NCI-H2227 (cell line): ENCODE results near the gene SARNP.

Source experiments
- DNase-seq: peaks from one replicate; lab custom pipeline; 2025; ENCODE audit not compliant: unreplicated experiment; lab: John Stamatoyannopoulos, UW

SARNP gene

DNA sequence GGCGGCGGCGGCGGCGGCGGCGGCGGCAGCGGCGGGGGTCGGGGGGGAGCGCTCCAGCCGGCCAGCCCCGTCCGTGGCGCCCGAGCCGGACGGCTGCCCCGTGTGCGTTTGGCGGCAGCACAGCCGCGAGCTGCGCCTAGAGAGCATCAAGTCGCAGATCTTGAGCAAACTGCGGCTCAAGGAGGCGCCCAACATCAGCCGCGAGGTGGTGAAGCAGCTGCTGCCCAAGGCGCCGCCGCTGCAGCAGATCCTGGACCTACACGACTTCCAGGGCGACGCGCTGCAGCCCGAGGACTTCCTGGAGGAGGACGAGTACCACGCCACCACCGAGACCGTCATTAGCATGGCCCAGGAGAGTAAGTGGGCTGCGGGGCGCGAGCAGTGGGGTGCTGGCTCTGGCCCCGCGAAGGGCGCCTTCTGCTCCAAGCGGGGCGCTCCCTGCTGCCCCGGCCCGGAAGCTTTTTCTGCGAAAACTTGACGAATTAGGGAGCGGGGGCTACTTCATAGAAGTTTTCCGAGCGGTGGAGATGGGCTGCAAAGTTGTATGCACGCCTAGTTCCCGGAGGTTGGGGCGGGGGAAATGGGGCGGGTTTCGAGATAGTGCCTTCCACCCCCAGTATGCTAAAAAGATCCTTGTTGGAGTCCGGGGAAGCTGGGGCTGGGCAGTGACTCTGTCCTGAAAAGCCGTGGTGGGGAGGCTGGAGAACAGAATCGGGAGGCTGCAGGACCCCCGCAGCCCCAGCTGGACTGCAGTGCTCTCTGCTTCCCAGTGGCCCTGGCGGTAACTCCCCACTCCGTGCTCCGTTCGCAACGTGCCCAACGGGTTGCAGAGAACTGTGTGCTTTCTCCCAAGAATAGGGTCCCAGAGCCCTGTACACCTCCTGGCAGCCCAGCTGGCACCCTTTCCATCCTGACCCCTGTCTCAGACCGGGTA lies 73.9 kb downstream of the SARNP start:
- DNase-seq: peak; percentile 76

DNA sequence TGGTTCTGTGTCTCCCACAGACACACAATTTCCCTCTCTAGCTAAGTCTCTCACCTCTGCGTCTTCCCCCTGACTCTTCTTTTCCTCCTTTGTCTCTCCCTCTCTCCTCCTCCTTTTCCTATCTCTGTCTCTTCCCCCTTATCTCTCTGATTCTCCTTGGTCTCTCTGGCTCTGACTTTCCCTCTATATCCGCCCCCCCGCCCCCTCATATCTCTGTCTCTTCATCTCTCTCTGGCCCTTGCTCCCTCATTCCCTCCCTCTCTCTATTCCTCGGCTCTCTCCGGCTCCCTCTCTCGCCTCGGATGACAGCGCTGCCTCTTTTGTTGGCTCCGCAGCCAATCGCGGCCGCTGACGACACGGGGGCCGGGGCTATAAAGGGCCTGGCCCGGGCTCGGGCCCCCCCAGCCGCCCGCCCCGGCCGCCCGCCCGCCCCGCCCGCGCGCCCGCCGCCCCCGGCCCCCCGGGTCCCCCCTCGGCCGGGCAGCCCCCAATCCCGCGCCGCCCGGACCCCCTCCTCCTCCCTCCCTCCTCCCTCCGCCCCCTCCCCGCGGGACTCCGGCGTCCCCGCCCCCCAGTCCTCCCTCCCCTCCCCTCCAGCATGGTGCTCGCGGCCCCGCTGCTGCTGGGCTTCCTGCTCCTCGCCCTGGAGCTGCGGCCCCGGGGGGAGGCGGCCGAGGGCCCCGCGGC lies 74.7 kb downstream of the SARNP start, which contains the start of gene GDF11:
Gene GDF11, plus strand, starts transcription at position 404 of the 687 bp plus-strand sequence. Its CDS starts 195 bp downstream, at position 599.
- peak; percentile 85 for DNase-seq

DNA sequence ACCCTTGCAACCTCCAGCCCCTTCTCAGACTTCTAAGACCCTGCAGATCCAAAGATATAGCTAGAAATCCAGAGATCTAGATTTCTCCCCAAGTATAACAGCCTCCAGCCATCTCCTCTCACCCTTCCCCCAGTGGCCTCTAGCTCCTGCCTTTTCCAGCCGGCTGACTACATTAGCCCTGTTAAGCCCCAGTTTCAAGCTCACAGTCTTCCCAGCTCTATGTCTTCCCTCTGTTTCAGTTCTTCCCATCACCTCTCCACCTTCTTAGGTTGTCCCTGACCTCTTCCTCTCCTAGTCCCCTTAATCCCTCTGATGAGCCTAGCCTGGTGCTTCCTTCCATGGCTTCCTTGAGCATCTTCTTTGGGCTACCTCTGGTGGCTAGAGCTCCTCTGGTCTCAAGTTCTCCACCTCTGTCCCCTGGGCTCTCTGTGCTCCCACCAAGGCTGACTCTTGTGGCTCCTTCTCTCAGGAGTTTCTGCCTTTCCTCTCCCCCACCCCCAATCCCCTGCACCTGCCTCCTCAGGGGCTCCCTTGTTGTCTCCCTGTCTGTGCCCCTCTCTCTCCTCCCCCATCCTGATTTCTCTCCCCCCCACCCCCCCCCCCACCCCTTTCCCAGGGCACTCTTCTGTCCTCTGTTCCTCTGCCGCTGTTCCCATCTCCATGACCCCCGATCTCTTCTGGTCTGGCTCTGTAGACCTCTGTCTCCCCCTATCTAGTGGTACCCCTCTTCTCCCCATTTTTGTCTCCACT lies 75.4 kb downstream of the SARNP start:
- no peak for DNase-seq

DNA sequence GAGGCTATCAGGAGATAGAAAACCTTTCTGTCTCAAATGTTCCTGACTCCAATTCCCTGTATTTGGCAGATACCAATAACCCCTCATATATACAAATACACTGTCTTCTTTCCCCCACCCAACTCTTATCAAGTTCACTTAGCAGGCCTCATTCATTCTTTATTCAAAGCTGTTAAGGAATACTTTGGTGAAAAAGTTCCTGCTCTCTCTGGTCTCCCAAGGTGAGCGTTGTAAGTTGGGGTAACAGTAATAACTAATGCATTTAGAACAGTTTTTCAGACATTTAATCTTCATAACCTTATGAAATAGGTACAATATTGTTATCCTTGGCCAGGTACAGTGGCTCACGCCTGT lies 78.5 kb downstream of the SARNP start:
- DNase-seq: no peak

DNA sequence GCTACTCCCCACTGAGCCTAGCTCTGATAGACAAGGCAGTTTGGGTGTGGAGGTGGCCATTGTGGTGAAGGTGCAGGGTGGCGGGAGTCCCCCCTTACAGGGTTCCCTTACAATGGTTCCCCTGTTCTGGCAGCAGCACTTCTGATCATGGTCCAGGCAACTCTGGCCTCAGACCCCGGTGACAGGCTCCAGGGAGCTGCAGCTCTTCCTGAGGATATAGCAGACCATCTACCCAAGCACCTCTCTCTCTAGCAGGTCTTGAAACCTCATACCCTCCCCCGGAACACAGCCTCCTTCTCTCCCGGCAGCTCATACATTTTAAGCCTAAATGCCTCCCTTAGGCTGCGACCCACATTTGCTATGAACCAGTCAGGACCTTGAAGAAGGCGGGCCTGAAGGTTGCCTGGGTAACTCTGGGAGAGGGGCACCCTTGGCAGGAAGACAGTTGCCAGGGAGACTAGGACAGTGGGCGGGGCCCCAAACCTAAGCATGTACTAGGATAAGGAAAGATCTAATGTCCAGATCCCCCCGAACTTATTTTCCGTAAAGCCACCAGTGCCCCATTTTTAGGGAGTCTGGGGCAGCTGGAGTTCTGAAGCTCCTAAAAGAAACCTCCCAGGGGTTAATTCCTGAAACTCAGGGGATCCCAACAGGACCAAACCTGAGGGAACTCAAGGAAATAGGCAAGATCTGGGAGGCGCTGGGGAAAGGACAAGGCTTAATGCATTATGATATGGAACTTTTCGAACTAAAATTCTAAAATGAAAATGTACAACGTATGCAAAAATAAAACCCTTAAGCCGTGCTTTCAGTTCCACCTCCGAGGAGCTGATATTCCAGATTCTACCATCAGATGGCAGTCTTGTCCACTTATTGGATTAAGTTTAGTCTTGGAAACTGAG lies 79.2 kb downstream of the SARNP start:
- DNase-seq: peak; percentile 86

DNA sequence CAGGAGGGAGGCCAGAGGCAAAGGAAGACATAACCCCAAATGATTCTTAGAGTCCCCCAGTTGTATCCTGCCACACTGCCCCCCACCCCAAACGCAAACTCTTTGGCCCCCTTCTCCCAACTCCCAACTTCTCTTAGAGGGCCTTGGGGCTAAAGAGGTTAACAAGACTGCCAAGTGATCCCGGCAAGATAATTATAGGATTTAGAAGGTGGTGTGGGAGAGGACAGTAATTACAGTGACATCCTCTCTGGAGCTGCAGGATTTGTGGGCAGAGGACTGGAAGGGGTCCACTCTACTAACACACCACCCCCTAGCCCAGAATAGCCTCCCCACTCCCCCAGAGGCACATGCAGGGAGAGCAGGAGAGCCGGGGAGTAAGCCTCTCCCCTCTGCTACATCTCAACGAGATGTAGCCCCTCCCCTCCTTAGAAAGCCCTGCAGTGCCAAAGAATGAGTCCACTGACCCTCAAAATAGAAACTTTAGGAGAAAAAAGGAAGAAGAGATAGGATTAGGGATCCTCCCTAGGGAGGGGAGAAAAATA lies 79.9 kb downstream of the SARNP start:
- peak; percentile 71 for DNase-seq

DNA sequence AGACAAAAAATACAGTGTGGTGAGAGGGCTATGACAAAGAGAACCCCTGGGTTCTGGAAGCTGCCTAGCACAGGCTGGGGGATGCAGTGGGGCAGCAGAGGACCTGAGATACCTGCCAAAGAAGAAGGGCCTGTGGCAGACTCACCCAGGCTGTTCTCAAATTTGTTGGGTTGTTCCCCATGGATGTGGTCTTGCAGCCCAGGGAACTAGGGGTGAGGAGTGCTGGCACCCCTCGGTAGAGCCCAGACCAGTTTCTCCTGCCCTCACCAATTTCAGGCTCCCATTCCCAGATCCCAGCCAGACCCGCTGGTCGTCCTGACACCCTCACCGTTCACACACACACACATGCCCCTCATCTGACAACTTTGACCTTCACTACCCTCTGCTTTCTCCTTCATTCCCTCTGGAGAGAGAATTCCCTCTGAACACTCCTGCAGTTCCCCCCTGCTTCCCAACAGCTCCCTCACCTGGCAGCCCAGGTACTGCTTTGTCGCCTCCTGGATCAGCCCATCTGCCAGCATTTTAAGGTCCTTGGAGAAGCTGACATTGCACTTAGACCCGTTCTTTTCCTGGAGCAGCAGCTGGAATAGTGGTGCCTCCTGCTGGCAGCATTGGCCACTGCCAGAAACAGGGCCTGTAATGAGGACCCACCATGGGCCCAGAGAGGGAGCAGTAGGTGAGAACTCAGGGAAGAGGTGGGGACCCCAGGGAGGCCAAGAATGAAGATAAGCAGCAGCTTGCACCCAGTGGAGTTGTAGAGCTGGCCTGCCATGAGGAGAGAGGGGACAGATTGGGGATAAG lies 80.5 kb downstream of the SARNP start:
- DNase-seq: peak; percentile 76

DNA sequence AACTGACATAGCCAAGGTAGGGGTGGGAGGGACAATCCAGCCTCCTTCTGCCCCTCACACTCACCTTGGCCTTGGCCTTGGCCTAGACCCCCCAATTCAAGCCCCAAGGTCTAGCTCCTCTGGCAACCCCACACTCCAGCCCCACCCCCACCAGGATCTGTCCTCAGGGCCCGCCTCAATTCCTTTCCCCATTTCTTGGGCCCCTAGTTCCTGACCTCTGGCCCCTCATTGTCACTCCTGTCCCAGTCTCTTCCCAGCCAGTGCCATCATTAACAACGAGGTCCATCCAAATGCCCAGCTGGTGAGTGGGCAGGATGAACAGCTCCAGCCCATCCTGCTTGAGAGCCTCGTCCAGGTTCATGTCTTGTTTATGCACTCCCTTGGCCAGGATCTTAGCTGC lies 81.4 kb downstream of the SARNP start:
- no peak for DNase-seq

DNA sequence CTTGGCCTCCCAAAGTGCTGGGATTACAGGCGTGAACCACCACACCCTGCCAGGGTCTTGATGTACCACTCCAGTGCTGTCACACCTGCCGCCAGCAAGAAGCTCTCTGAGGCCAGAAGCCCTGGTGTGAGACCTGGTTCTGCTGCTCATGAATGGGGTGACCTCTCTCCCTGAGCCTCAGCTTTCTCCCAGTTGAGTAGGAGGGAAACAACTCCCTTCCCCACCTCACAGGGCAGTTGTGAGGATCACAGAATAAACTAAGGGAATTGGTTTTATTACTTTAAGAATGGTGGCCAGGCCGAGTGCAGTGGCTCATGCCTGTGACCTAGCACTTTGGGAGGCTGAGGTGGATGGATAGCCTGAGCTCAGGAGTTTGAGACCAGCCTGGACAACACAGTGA lies 82.9 kb downstream of the SARNP start:
- DNase-seq: no peak

DNA sequence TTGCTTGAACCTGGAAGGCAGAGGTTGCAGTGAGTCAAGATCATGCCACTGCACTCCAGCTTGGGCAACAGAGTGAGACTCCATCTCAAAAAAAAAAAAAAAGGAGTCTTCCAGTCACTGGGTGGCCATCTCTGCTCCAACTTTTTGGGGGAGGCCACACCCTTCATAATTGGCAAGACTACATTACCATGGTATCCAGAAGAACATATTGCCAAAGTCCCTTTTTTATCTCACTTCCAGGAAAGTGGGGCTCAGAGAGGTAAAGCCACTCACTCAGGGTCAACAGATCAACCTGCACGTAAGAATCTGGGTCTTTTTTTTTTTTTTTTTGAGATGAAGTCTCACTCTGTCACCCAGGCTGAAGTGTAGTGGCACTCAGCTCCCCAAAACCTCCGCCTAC lies 83.7 kb downstream of the SARNP start:
- no peak for DNase-seq

DNA sequence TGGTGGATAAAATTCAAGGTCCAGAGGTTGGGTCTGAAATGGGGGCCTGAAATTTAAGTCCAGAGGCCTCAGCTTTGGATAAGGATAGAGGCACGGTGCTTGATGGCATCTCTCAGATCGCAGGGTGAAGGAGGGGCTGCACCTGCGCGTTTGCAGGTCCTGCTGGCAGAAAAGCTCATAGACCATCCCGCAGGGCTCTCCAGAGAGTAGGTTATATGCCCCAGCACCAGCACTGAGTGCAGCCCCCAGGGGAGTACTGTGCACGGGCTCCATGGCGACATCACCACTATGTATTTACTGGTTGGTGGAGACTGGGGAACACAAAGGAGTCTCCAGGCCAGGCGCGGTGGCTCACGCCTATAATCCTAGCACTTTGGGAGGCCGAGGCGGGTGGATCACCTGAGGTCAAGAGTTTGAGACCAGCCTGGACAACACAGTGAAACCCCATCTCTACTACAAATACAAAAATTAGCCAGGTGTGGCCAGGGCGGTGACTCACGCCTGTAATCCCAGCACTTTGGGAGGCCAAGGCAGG lies 84.4 kb downstream of the SARNP start:
- DNase-seq: no peak

DNA sequence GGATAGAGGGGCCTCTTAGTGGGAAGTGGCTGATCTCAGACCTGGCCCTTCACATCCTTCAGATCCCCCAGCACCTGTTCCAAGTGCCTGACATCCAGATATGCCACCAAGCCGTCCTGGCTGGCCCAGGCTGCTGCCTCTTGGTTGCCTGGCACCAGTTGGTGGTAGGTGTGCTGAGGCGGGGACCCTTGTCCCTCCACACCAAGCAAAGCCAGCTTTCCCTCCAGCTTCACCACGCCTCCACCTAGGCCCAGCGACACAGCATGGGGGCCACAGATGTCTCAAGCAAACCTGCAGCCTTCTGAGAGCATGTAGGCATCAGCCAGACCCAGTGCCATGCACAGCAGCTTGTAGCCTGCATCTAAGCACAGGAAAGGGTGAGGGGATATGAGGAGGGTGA lies 85.2 kb downstream of the SARNP start:
- DNase-seq: no peak

DNA sequence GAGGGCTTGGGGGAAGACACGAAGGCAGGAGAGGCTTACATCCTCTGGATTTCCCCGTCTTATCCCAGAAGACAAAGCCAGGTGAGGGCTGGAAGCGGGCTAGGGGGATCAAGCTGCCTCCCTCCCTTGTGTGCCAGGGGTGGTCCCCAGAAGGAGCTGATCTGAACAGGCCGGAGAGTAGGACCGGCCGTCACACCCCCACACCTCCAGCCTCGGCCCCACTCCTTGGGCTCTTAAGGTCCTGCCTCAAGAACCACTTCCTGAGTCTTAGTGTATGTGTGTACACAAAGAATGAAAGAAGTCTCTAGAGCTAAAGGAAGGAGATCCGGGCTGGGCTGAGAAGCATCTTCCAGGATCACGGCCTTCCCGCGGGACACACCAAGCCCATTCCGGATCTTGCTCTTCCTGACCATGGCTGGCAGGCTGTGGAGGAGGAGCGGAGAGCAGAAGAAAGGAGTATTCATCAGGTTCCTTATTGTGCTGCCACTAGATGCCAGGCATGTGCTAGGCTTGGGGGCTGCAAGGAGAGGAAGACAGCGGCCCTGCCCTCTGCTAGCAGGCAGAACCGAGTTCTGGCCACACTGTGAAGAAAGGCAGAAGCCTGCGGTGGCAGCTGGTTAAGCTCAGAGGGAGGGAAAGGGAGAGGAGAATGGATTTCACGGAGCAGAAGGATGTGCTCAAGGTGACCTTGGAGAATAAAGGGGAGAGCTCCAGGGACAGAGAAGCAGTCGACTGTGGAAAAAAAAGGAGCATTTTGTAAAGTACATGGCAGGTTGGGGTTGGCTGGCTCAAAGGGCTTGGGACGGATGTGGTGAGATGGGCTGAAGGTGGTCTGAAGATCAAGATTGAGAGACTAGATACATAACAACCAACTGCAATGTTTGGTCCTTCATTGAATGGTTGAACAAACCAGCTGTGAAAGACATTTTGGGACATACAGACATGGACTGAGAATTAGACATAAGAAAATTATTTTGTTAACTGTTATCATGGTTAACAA lies 87.4 kb downstream of the SARNP start:
- peak; percentile 56 for DNase-seq

DNA sequence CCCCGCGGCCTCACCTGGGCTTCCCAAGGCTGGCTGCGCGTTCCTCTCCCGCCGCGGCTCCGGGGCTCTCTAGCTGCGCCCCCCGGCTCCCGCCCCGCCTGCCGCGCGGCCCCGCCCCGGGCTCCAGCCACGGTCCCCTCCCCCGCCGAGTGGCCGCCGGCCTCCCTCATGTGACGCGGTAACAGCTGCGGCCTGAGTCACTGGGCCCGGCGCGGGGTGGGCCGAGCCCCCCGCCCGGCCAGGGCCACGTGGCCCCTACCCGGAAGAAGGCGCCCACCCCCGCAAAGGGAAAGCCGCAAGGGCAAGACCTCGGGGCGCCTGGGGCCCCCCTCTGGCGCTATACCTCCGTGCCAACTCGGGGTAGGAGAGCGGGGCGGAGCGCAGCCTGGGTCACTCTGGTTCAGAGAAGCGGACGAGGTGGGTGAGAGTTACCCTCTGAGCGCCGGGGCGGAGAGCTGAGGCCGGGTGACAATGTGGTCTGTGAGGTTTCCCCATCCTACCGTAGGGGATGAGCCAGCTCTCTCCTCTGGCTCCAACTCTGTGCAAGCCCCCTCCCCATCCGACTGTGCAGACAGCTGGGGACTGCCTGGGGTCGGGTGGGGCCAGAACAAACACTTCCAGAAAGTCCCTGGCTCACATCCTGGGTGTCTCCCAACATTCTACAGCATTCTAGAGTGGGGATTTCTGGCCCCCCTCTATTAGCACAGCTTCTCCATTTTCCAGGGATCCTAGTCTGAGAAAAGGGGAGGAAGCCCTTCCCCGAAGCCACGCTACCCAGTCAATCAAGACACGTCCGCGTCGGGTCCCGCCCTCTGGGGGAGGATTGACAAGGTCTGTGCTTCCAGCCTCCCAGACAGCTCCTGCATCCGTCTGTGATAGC lies 88.3 kb downstream of the SARNP start, which contains the start of gene CD63:
Gene CD63, minus strand, starts transcription at position 71 of the 880 bp plus-strand sequence. CDS start 668 bp downstream, outside the sequence.
- DNase-seq: peak; percentile 89

DNA sequence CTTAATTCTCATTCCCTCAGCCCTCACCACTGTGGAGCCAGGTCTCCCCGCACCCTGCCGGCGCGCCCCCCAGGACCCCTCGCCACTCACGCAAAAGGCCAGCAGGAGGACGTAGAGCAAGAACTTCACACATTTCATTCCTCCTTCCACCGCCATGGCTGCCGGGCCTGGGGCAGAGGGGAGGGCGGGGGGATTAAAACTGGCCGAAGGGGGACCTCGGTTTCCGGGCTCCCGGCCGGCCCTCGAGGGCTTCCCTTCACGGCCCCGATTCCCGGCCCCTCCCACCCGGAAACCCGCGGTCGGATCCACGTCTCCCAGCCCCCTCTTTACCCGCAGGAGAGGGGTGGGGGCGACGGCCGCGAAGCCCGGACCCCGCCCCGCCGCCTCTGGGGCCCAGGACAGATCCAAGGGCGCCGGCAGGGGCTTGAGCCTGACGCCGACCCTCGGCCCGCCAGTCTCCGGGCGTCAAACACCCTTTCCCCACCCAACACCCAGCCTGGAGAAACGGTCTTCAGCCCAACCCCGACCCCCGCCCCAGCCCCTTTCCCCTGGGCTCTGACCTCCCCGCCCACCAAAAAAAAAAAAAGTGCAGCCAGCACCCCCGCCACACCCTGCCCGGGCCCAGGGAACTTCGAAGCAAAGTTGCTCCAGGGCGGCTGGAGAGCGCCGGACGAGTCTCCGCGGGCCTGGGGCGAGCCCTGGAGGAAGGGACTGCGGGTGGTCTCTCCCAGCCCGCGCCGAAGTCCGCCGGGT lies 89.2 kb downstream of the SARNP start:
- DNase-seq: peak; percentile 60

DNA sequence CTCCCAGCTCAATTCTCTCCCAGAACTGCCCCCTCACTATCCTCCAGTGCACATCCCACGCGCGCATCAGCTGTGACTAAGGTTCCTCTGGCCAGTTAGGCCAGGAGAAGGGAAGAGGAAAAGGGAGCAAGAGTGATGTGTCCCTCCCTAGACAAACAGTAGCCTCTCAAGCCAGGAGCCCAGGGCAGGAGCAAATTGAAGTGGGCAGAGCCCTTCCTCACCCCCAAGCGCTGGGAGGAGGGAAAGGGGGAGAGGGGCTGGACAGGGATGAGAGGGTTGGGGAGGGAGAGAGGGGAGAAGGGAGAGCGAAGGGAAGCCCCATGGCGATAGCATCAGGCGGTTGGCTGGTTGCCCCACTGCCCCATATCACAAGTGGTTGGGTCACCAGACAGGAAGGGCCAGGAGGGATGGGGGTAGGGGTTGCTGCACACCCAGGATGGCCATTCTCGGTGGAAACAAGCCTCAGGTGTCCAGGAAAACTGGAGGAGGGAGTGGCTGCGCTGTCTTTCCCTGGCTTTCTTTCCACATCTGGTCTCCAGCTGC lies 89.8 kb downstream of the SARNP start:
- DNase-seq: no peak
